Left lung (tissue), 10 donors: Measurements from ENCODE around the gene VPS16. TPM values are rescaled to one million over a fixed set of nuclear protein-coding genes. Genes with fewer than 3 reads are reported as not detected.

Source experiments
- ATAC-seq: fragments of 200-7000 bp; cut with Tn5 transposase; one replicate; pipeline ENCODE4 v1.9.1; 2020; ENCODE audit warnings: moderate library complexity
- DNase-seq, 4 donors: peaks; one replicate each; pipeline ENCODE4 v3.0.0-alpha.2; 2013 to 2020
- H3K27ac ChIP-seq, 2 donors: fragments of 200-600 bp; sonication (generic) in 1 of 2; one replicate each; pipeline versions ENCODE4 v1.5.0 to v1.8.0; 2020 to 2021
- H3K27me3 ChIP-seq, 2 donors: fragments of 200-600 bp; sonication (generic) in 1 of 2; one replicate each; pipeline versions ENCODE4 v1.5.0 to v1.8.0; 2020 to 2021
- H3K36me3 ChIP-seq, 2 donors: fragments of 200-600 bp; sonication (generic) in 1 of 2; one replicate each; pipeline versions ENCODE4 v1.5.0 to v1.8.0; 2020 to 2021
- H3K4me1 ChIP-seq, 2 donors: fragments of 200-600 bp; one replicate each; pipeline ENCODE4 v1.8.0; 2021
- H3K4me3 ChIP-seq, 2 donors: fragments of 200-600 bp; sonication (generic) in 1 of 2; one replicate each; pipeline versions ENCODE4 v1.5.0 to v1.8.0; 2020 to 2021; ENCODE audit warnings: mild to moderate bottlenecking in 1 of 2
- H3K9me3 ChIP-seq, 2 donors: fragments of 200-600 bp; sonication (generic) in 1 of 2; one replicate each; pipeline versions ENCODE4 v1.5.0 to v1.8.0; 2020 to 2021
- intact Hi-C, 2 donors: fragments of 100-400 bp; cut with DNase I; formaldehyde crosslinking; loops; one replicate each; pipeline versions ENCODE4 v1.11.2 to v1.14.2; 2022
- polyA plus RNA-seq, 6 donors: library from polyadenylated mRNA; unstranded; fragments of 120-200 nt; gene quantifications; one replicate each; pipeline ENCODE4 v1.2.1, GENCODE V29; 2013; ENCODE audit not compliant: insufficient read length in 6 of 6
- total RNA-seq, 2 donors: library from RNA; stranded (reverse); fragmentation: NEBNext Ultra II Directional; extraction: Animal tissue kit (Norgen Biotek cat#: 25700); gene quantifications; one replicate each; pipeline ENCODE4 v1.2.1, GENCODE V29; 2021
- TF ChIP-seq, protein P1 (sequence below), 2 donors: fragments of 200-600 bp; sonication (generic) in 1 of 2; IDR thresholded peaks; one replicate each; pipeline versions ENCODE4 v1.5.0 to v1.8.0; 2021; ENCODE audit warnings: antibody characterized with exemption in 2 of 2
- donor health status: DM: no; HTN: yes; CAD: no.
- donor health status: DM: no; HTN: no; CAD: no.

The VPS16 gene
- total and polyA plus RNA-seq, 8 donors: 31.9 to 42.7 (median 36.3) TPM

DNA sequence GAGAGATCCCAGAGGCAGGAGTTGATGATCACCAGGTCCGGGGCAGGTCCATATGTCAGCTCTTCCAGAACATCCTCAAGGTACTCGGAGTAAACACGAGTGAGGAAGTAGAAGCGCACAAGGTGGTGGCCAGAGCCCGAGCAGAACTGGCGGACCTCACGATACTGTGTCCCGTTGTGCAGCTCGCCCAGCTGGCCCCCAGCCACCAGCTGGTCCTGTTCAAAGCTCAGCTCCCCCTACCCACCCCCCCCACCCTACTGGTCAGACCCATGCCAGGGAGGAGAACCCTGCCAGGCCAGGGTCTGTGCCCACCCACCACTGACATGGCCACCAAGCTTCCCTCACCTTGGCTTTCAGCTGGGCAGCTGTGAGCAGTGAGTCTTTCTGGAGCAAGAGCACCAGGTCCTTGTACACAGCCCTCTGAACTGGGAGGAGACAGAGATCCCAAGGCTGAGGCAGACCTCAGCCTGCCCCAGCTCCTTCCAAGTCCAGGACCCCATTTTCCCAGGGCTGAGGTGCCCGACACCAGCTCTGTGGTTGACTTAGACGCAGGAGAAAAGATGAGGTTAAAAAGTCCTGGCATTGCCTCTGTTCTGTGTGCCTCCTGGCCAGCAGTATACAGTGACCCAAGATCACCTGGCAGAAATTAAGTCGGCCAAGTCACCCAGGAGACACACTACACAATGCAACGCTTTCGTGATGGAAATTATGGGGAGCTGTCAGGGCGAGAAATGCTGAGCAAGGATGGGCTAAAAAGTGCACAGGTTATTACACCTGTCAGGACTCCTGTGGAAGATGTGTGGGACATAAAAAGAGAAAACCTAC, 1.5 kb upstream of the VPS16 start:
- Histone ChIP-seq H3K9me3 (no peaks in the 10 kb centered on the region), H3K4me3 (peak overlapping the region in 1 of 2 donors; percentile 89), H3K36me3 (peaks cover 0 to 24% of the 10 kb centered on the region in 2 donors), H3K4me1 (peaks cover 3 to 20% of the 10 kb centered on the region in 2 donors), H3K27ac (no peak overlapping the region), H3K27me3 (no peaks in the 10 kb centered on the region)
- ATAC-seq (no peak), DNase-seq (no peak)
- TF ChIP-seq, protein P1, sequence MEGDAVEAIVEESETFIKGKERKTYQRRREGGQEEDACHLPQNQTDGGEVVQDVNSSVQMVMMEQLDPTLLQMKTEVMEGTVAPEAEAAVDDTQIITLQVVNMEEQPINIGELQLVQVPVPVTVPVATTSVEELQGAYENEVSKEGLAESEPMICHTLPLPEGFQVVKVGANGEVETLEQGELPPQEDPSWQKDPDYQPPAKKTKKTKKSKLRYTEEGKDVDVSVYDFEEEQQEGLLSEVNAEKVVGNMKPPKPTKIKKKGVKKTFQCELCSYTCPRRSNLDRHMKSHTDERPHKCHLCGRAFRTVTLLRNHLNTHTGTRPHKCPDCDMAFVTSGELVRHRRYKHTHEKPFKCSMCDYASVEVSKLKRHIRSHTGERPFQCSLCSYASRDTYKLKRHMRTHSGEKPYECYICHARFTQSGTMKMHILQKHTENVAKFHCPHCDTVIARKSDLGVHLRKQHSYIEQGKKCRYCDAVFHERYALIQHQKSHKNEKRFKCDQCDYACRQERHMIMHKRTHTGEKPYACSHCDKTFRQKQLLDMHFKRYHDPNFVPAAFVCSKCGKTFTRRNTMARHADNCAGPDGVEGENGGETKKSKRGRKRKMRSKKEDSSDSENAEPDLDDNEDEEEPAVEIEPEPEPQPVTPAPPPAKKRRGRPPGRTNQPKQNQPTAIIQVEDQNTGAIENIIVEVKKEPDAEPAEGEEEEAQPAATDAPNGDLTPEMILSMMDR (IDR thresholded peaks at IDR 0.05): no peak
- intact Hi-C loops: no loop called here

DNA sequence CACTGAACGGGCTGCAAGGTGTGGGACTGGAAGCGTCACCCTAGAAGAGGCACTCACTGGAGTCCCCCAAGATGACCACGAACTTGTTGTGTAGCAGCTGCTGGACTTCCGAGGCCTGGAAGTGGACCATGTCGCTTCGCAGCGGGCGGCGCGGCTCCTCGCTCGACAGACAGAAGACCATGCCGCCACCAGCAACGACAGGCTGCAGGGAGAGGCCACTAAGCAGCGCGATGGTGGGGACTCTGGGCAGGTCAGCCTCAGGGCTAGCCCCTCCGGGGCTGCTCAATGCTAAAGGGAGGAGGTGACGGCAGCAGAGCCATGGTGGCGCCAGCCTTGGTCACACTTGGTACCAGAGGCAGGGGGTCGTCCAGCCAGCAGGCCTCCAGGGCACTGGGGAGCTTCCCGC, 810 bp upstream of the VPS16 start:
- no peak for DNase-seq
- ATAC-seq: no peak
- Histone ChIP-seq H3K4me1 (peaks cover 3 to 20% of the 10 kb centered on the region in 2 donors), H3K27me3 (no peaks in the 10 kb centered on the region), H3K9me3 (no peaks in the 10 kb centered on the region), H3K4me3 (peak overlapping the region; percentile 89 to 95), H3K36me3 (peaks cover 0 to 24% of the 10 kb centered on the region in 2 donors), H3K27ac (peak overlapping the region; percentile 83 to 96)
- TF ChIP-seq, protein P1 (IDR thresholded peaks at IDR 0.05): no peak
- intact Hi-C loops: no loop called here

DNA sequence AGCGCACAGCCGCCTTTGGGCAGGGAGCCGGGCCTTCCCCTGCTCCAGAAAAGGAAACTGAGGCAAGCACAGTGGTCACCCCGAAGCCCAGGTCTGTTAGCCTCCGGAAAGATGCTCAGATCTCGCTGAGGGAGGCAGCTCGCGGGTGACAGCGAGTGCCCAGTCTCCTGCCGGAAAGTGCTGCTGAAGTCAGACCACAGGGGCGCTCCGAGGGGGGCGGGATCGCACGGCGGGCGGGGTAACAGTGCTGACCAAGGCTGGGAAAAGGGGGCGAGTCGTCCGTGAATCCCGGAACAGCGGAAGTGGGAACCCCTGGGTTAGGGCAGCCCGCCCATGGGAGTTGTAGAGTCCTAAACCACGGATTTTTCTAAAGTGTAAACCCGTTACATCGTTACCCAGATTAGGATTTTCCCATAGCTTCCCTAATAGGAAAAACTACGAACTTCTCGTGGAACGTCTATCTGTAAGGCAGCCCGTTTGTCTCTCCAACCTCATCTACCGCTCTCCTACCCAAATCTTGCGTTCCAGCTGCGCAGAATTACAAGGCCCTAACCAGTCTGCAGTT, 504 bp downstream of the VPS16 start:
- ATAC-seq (peak; percentile 69), DNase-seq (peak; percentile 58 to 87 (median 64))
- TF ChIP-seq, protein P1 (IDR thresholded peaks at IDR 0.05): no peak
- Histone ChIP-seq H3K4me3 (peak overlapping the region; percentile 89 to 95), H3K36me3 (peaks cover 0 to 15% of the 10 kb centered on the region in 2 donors), H3K9me3 (no peaks in the 10 kb centered on the region), H3K4me1 (peaks cover 3 to 20% of the 10 kb centered on the region in 2 donors), H3K27me3 (no peaks in the 10 kb centered on the region), H3K27ac (peak overlapping the region; percentile 83 to 96)
- intact Hi-C loops: no loop called here

DNA sequence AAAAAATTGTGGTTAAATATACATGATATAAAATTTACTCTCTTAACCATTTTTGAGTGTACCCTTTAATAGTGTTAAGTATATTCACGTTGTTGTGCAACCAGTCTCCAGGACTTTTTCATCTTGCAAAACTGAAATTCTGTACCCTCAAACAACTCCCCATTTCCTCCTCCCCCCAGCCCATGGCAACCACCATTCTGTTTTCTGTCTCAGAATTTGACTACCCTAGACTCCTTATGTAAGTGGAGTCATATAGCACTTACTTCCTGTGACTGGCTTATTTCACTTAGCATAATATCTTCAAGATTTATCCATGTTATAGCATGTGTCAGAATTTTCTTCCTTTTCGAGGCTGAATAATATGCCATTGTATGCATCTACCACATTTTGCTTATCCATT, 5.1 kb downstream of the VPS16 start:
- Histone ChIP-seq H3K4me3 (no peak overlapping the region), H3K27ac (no peak overlapping the region), H3K36me3 (peaks cover 0 to 6% of the 10 kb centered on the region in 2 donors), H3K27me3 (no peaks in the 10 kb centered on the region), H3K9me3 (no peaks in the 10 kb centered on the region), H3K4me1 (peaks cover 3 to 11% of the 10 kb centered on the region in 2 donors)
- DNase-seq (no peak), ATAC-seq (no peak)
- intact Hi-C loops: no loop called here
- TF ChIP-seq, protein P1 (IDR thresholded peaks at IDR 0.05): no peak

DNA sequence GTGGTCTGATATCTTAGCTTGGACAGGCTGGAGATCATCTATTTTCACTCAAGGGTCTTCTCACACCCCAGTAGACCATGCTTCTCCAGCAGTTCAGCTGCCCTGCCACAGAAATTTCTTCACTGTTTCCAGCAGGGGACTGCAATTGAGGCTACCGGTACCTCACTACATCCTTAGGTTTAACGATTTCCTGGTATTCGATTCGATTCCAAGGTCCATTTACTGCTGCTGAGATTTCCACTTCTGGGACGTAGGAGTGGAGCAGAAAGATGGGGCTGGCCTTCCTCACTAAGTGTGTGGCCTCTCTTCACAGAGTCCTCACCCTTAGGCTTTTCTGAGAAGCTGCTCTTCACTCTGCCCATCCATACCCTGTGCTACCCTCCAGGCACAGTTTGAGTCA, 6.2 kb downstream of the VPS16 start:
- DNase-seq (no peak), ATAC-seq (no peak)
- H3K4me1 ChIP-seq: peaks cover under 1 to 6% of the 10 kb centered on the region in 2 donors
- intact Hi-C loops: no loop called here
- H3K27me3 ChIP-seq: no peaks in the 10 kb centered on the region
- H3K9me3 ChIP-seq: no peaks in the 10 kb centered on the region
- peaks cover 0 to 6% of the 10 kb centered on the region in 2 donors for H3K36me3 ChIP-seq
- H3K4me3 ChIP-seq: no peak overlapping the region
- no peak overlapping the region for H3K27ac ChIP-seq
- TF ChIP-seq, protein P1 (IDR thresholded peaks at IDR 0.05): no peak
